ENCODE results near the gene ZNF423. TPM values are rescaled to one million over a fixed set of nuclear protein-coding genes. Genes with fewer than 3 reads are reported as not detected.

ZNF423 gene
- total RNA-seq, 4 donors from 2014 or later, result 0.72 to 5.9 (median 1.1) TPM

DNA sequence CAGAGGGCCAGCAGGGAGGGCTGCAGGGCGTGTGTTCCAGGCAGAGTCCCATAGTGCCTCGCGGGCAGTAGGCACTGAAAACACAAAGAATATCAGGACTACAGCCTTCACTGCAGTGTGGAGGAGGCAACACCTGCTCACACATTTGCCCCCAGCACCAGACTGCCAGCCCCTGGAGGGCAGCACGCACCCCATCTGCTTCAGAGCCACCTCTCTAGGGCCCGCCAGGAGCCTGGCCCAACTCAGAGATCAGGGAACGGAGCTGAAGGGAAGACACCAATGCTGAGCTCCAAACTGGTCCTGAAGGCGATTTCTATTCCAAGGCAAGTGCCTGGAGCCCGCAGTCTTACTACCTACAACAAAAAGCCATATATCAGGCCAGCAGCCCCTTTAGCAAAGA, 130.3 kb downstream of the ZNF423 start:
- peaks cover 0 to 10% (median 0%) of the 10 kb centered on the region in 3 donors for H3K36me3 ChIP-seq
- TF ChIP-seq, protein P1, sequence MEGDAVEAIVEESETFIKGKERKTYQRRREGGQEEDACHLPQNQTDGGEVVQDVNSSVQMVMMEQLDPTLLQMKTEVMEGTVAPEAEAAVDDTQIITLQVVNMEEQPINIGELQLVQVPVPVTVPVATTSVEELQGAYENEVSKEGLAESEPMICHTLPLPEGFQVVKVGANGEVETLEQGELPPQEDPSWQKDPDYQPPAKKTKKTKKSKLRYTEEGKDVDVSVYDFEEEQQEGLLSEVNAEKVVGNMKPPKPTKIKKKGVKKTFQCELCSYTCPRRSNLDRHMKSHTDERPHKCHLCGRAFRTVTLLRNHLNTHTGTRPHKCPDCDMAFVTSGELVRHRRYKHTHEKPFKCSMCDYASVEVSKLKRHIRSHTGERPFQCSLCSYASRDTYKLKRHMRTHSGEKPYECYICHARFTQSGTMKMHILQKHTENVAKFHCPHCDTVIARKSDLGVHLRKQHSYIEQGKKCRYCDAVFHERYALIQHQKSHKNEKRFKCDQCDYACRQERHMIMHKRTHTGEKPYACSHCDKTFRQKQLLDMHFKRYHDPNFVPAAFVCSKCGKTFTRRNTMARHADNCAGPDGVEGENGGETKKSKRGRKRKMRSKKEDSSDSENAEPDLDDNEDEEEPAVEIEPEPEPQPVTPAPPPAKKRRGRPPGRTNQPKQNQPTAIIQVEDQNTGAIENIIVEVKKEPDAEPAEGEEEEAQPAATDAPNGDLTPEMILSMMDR (IDR thresholded peaks at IDR 0.05), result no peak
- no peak for TF ChIP-seq POLR2A (IDR thresholded peaks at IDR 0.05)
- peaks cover 0 to 6% (median 4%) of the 10 kb centered on the region in 3 donors for H3K9me3 ChIP-seq
- no peak for DNase-seq
- H3K27me3 ChIP-seq, result no peaks in the 10 kb centered on the region
- 65 to 87% methylated on average over 3 to 8 of the region's 8 CpGs for WGBS, 2 donors
- no peaks in the 10 kb centered on the region for H3K4me1 ChIP-seq
- intact Hi-C loops (cut with DNase I), result no loop called here
- H3K4me3 ChIP-seq, result no peak overlapping the region
- H3K27ac ChIP-seq, result no peak overlapping the region

DNA sequence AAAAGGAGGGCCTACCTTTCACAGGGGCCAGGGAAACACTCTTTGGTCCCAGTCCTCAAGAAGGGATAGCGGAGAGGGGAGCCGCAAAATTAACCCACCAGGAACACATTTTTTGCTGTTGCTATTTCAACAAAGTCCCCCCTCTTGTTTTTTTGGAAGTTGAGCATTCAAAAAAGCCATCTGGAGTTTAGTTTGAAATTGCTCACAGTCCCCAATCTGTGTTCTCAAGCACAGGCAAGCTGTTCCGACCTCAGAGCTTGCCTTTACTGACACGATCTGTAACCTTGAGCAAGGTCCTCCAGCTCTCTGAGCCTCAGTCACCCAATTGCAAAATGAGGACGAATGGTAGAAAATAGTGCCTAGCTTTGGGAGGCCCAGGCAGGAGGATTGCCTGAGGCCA, 131.1 kb downstream of the ZNF423 start:
- Histone ChIP-seq H3K36me3 (peaks cover 0 to 2% (median 0%) of the 10 kb centered on the region in 3 donors), H3K27ac (no peak overlapping the region), H3K4me1 (no peaks in the 10 kb centered on the region), H3K4me3 (no peak overlapping the region), H3K9me3 (peaks cover 0 to 2% (median 2%) of the 10 kb centered on the region in 3 donors), H3K27me3 (no peaks in the 10 kb centered on the region)
- TF ChIP-seq, protein P1 (IDR thresholded peaks at IDR 0.05), result no peak
- TF ChIP-seq POLR2A (IDR thresholded peaks at IDR 0.05), result no peak
- intact Hi-C loops (cut with DNase I), result no loop called here
- no peak for DNase-seq
- 86 to 88% methylated on average over 3 to 5 of the region's 5 CpGs for WGBS, 2 donors

DNA sequence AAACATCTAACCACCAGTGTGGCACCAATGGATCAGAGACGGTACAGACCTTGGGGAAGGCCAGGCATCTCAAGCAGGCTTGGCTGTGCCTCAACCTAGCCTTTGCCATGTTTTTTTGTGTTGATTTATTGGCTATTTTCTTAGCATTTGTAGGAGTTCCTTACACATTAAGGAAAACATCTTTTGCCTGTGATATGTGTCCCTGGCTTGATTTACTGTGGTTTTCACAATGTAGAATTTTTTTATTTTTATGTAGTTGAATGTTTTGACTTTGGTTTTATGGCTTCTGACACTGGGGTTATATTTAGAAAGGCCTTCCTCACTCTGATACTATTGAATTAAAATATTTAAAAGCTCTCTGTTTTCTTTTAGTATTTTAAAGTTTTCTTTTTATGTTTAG, 132.6 kb downstream of the ZNF423 start:
- 38 to 73% methylated on average over 1 of the region's 1 CpG for whole genome bisulfite sequencing, 2 donors
- no peak overlapping the region for H3K27ac ChIP-seq
- no peak for DNase-seq
- H3K9me3 ChIP-seq, result no peaks in the 10 kb centered on the region
- no peaks in the 10 kb centered on the region for H3K36me3 ChIP-seq
- intact Hi-C loops (cut with DNase I), result no loop called here
- no peak overlapping the region for H3K4me3 ChIP-seq
- H3K4me1 ChIP-seq, result no peaks in the 10 kb centered on the region
- TF ChIP-seq, protein P1 (IDR thresholded peaks at IDR 0.05), result no peak
- no peak for TF ChIP-seq POLR2A (IDR thresholded peaks at IDR 0.05)
- H3K27me3 ChIP-seq, result no peaks in the 10 kb centered on the region

DNA sequence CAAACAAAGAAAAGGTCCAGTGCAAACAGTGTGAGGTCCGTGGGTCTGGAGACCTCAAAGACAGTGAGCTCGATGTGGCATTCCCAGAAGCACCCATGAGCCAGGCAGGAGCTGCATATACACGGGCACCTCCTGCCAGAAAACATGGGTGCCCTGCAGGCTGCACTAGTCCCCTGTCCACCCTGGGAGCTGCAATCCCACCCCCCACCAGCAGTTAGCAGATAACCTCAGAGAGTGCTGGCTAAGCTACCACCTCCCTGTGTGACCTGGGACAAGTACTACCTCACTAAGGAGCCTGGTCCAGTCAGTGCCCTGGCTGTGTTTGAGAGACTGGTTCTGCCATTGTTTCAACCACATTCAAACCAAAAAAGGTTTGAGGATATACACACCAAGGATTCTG, 135.7 kb downstream of the ZNF423 start:
- DNase-seq, result no peak
- 80 to 96% methylated on average over 1 to 3 of the region's 3 CpGs for WGBS, 2 donors
- Histone ChIP-seq H3K27me3 (no peaks in the 10 kb centered on the region), H3K9me3 (no peaks in the 10 kb centered on the region), H3K27ac (no peak overlapping the region), H3K4me1 (peaks cover 0 to 12% (median 3%) of the 10 kb centered on the region in 3 donors), H3K4me3 (no peak overlapping the region), H3K36me3 (no peaks in the 10 kb centered on the region)
- intact Hi-C loops (cut with DNase I), result no loop called here
- TF ChIP-seq, protein P1 (IDR thresholded peaks at IDR 0.05), result no peak

DNA sequence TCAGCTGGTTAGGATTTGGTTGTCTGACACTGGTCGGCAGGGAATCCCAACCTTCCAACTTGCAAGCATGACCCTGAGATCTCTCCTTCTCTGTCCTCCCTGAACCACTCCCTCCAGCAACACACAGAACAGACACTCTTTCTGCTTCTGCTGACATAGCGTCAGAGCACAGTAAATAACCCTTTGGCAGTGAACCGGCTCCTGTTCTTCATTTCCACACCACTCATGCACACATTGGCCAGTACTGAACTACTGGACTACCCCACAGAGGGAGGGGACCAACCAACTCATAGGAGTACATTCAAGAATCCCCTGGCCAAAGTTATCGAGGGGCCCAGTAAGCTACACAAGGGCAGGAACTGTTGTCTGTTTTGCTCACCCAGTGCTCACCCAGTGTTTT, 138.2 kb downstream of the ZNF423 start:
- TF ChIP-seq POLR2A (IDR thresholded peaks at IDR 0.05), result no peak
- TF ChIP-seq, protein P1 (IDR thresholded peaks at IDR 0.05), result no peak

More for the DNA sequence above, 138.2 kb downstream of the ZNF423 start:
- Histone ChIP-seq H3K4me3 (no peak overlapping the region), H3K9me3 (no peaks in the 10 kb centered on the region), H3K27ac (no peak overlapping the region), H3K36me3 (no peaks in the 10 kb centered on the region), H3K4me1 (peaks cover 0 to 12% (median 3%) of the 10 kb centered on the region in 3 donors), H3K27me3 (no peaks in the 10 kb centered on the region)
- no peak for DNase-seq
- 86 to 87% methylated on average over 2 to 3 of the region's 4 CpGs for WGBS, 2 donors
- intact Hi-C loops (cut with DNase I), result no loop called here
